ENCODE data around the gene AGBL4. TPM values are rescaled to one million over a fixed set of nuclear protein-coding genes. Genes with fewer than 3 reads are reported as not detected.

AGBL4 gene
- polyA plus RNA-seq, 1 experiment = not detected

GRCh38 chr1:48506870-48507269, 1516.9 kb downstream of the AGBL4 start:
- no peak overlapping the region for H3K27ac ChIP-seq (ENCODE audit: low read depth, low read length)
- no peak for DNase-seq (ENCODE audit: low read depth, low spot score)
- TF ChIP-seq, protein P1, sequence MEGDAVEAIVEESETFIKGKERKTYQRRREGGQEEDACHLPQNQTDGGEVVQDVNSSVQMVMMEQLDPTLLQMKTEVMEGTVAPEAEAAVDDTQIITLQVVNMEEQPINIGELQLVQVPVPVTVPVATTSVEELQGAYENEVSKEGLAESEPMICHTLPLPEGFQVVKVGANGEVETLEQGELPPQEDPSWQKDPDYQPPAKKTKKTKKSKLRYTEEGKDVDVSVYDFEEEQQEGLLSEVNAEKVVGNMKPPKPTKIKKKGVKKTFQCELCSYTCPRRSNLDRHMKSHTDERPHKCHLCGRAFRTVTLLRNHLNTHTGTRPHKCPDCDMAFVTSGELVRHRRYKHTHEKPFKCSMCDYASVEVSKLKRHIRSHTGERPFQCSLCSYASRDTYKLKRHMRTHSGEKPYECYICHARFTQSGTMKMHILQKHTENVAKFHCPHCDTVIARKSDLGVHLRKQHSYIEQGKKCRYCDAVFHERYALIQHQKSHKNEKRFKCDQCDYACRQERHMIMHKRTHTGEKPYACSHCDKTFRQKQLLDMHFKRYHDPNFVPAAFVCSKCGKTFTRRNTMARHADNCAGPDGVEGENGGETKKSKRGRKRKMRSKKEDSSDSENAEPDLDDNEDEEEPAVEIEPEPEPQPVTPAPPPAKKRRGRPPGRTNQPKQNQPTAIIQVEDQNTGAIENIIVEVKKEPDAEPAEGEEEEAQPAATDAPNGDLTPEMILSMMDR (IDR thresholded peaks at IDR 0.05; ENCODE audit: low read depth, low read length) = no peak
- ChIA-PET CTCF (interaction anchor here (8.9 kb wide), 1 partner anchor 8 kb away, joined by 63 read pairs; no protein-coding TSS in a partner anchor), POLR2A (no interaction called here)
- no peaks in the 10 kb centered on the region for H3K27me3 ChIP-seq (ENCODE audit: control insufficient read depth, insufficient read depth, low read length)
- no peak overlapping the region for H3K4me3 ChIP-seq (ENCODE audit: low read depth, low read length)
- no peaks in the 10 kb centered on the region for H3K9me3 ChIP-seq (ENCODE audit: control insufficient read depth, insufficient read depth, low read length)

DNA sequence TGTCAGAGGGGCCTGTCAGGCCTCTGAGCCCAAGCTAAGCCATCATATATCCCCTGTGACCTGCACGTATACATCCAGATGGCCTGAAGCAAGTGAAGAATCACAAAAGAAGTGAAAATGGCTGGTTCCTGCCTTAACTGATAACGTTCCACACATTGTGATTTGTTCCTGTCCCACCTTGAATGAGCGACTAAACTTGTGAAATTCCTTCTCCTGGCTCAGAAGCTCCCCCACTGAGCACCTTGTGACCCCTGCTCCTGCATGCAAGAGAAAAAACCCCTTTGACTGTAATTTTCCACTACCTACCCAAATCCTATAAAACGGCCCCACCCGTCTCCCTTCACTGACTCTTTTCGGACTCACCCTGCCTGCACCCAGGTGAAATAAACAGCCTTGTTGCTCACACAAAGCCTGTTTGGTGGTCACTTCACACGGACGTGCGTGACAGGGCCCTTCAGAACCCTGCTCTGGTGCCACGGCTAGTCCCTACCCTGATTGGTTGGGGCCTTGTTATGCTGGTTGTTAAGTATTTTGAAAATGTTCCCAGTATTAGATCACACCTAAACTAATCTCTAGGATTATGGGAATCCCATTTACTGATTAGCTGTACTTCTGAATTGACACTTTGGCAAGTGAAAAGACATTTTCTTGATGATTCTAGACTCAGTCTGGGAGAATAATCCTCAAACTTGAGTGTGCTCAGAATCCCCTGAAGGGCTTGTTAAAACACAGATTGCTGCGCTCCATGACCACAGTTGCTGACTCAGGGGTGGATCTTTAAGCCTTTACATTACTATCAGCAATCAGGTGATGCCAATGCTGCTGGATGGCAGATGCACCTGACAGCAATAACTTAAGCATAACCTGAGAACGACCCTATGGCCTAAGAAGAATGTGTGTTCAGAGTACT, 1523.0 kb downstream of the AGBL4 start:
- ChIA-PET CTCF (interaction anchor here (0.9 to 5.0 kb wide), 6 partner anchors 9 to 392 kb away, joined by 3 to 63 read pairs (median 6); no protein-coding TSS in a partner anchor), POLR2A (no interaction called here)
- Histone ChIP-seq H3K4me3 (ENCODE audit: low read depth, low read length) (no peak overlapping the region), H3K27me3 (ENCODE audit: control insufficient read depth, insufficient read depth, low read length) (no peaks in the 10 kb centered on the region), H3K27ac (ENCODE audit: low read depth, low read length) (no peak overlapping the region), H3K9me3 (ENCODE audit: control insufficient read depth, insufficient read depth, low read length) (no peaks in the 10 kb centered on the region)
- no peak for DNase-seq (ENCODE audit: low read depth, low spot score)
- TF ChIP-seq, protein P1 (IDR thresholded peaks at IDR 0.05; ENCODE audit: low read depth, low read length) = no peak

- H3K9me3 ChIP-seq (ENCODE audit: control insufficient read depth, insufficient read depth, low read length) = no peaks in the 10 kb centered on the region
- CTCF ChIA-PET = interaction anchor here (0.9 to 5.0 kb wide), 9 partner anchors 8 to 390 kb away, joined by 3 to 63 read pairs (median 3); partner anchors contain the start of gene SPATA6
- no peak overlapping the region for H3K27ac ChIP-seq (ENCODE audit: low read depth, low read length)
- H3K4me3 ChIP-seq (ENCODE audit: low read depth, low read length) = no peak overlapping the region
- TF ChIP-seq, protein P1 (IDR thresholded peaks at IDR 0.05; ENCODE audit: low read depth, low read length) = no peak
- H3K27me3 ChIP-seq (ENCODE audit: control insufficient read depth, insufficient read depth, low read length) = no peaks in the 10 kb centered on the region
- DNase-seq (ENCODE audit: low read depth, low spot score) = no peak
- POLR2A ChIA-PET = no interaction called here
Observed at GRCh38 chr1:48499211-48499735, 1524.5 kb downstream of the AGBL4 start.

GRCh38 chr1:48498096-48498791, 1525.5 kb downstream of the AGBL4 start:
- Histone ChIP-seq H3K27me3 (ENCODE audit: control insufficient read depth, insufficient read depth, low read length) (no peaks in the 10 kb centered on the region), H3K9me3 (ENCODE audit: control insufficient read depth, insufficient read depth, low read length) (no peaks in the 10 kb centered on the region), H3K27ac (ENCODE audit: low read depth, low read length) (no peak overlapping the region), H3K4me3 (ENCODE audit: low read depth, low read length) (no peak overlapping the region)
- TF ChIP-seq, protein P1 (IDR thresholded peaks at IDR 0.05; ENCODE audit: low read depth, low read length) = peak; percentile 98
- ChIA-PET POLR2A (interaction anchor here (2.2 kb wide), 1 partner anchor 26 kb away, joined by 8 read pairs; the partner anchor contains the start of gene SPATA6), CTCF (interaction anchor here (0.6 to 5.0 kb wide), 60 partner anchors 9 to 1302 kb away, joined by 3 to 63 read pairs (median 4); partner anchors contain the start of gene SPATA6)
- DNase-seq (ENCODE audit: low read depth, low spot score) = peak; percentile 48

Measured in AG04450 (cell line).